Measurements from ENCODE around the gene NCKAP5L.
"Not testable (repeated sequence)": the region's sequence is repeated elsewhere in the genome, so short reads cannot be mapped to it uniquely, and the experiment has no call there.

NCKAP5L gene

GRCh38 chr12:49776413-49776812 lies 51.8 kb downstream of the NCKAP5L start:
- peak; percentile 63 for TF ChIP-seq CTCF (IDR thresholded peaks at IDR 0.05; ENCODE audit: extremely low read depth, missing control alignments)
- DNase-seq (ENCODE audit: low spot score), result peak; percentile 77

GRCh38 chr12:49773102-49773501 lies 55.1 kb downstream of the NCKAP5L start:
- DNase-seq (ENCODE audit: low spot score), result not testable (repeated sequence)

GRCh38 chr12:49767333-49767732 lies 60.9 kb downstream of the NCKAP5L start:
- no peak for TF ChIP-seq CTCF (IDR thresholded peaks at IDR 0.05; ENCODE audit: extremely low read depth, missing control alignments)
- no peak for DNase-seq (ENCODE audit: low spot score)

GRCh38 chr12:49766115-49766455 lies 62.1 kb downstream of the NCKAP5L start:
- no peak for TF ChIP-seq CTCF (IDR thresholded peaks at IDR 0.05; ENCODE audit: extremely low read depth, missing control alignments)

GRCh38 chr12:49764126-49764525 lies 64.1 kb downstream of the NCKAP5L start:
- TF ChIP-seq CTCF (IDR thresholded peaks at IDR 0.05; ENCODE audit: extremely low read depth, missing control alignments), result no peak

More at GRCh38 chr12:49766115-49766455, 62.1 kb downstream of the NCKAP5L start:
- DNase-seq (ENCODE audit: low spot score), result no peak

GRCh38 chr12:49763006-49763591 lies 65.1 kb downstream of the NCKAP5L start:
- peak; percentile 73 for DNase-seq (ENCODE audit: low spot score)
- TF ChIP-seq CTCF (IDR thresholded peaks at IDR 0.05; ENCODE audit: extremely low read depth, missing control alignments), result peak; percentile 84

More at GRCh38 chr12:49764126-49764525, 64.1 kb downstream of the NCKAP5L start:
- no peak for DNase-seq (ENCODE audit: low spot score)

- DNase-seq (ENCODE audit: low spot score), result no peak
- no peak for TF ChIP-seq CTCF (IDR thresholded peaks at IDR 0.05; ENCODE audit: extremely low read depth, missing control alignments)
Observed at GRCh38 chr12:49762468-49762847, 65.8 kb downstream of the NCKAP5L start.

GRCh38 chr12:49761677-49762467 lies 66.3 kb downstream of the NCKAP5L start:
- DNase-seq (ENCODE audit: low spot score), result no peak
- no peak for TF ChIP-seq CTCF (IDR thresholded peaks at IDR 0.05; ENCODE audit: extremely low read depth, missing control alignments)
